Bone marrow (tissue), 2 donors: Measurements from ENCODE around the gene EPHA10.
"Not testable (repeated sequence)": the region's sequence is repeated elsewhere in the genome, so short reads cannot be mapped to it uniquely, and the experiment has no call there.

Experiments
- DNase-seq, 2 donors: peaks; one replicate each; lab custom pipeline; 2025; lab: John Stamatoyannopoulos, UW

The EPHA10 gene

DNA sequence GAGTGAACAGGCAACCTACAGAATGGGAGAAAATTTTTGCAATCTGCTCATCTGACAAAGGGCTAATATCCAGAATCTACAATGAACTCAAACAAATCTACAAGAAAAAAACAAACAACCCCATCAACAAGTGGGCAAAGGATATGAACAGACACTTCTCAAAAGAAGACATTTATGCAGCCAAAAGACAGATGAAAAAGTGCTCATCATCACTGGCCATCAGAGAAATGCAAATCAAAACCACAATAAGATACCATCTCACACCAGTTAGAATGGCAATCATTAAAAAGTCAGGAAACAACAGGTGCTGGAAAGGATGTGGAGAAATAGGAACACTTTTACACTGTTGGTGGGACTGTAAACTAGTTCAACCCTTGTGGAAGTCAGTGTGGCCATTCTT, 6.5 kb upstream of the EPHA10 start:
- not testable (repeated sequence) for DNase-seq

GRCh38 chr1:37767488-37767887, 2.6 kb upstream of the EPHA10 start:
- no peak for DNase-seq

- DNase-seq: no peak
Measured at GRCh38 chr1:37765916-37766664, 1.2 kb upstream of the EPHA10 start.

GRCh38 chr1:37764414-37764825, 500 bp downstream of the EPHA10 start:
- no peak for DNase-seq

GRCh38 chr1:37763791-37764413, 1.0 kb downstream of the EPHA10 start:
- DNase-seq: no peak

- DNase-seq: no peak
Measured at GRCh38 chr1:37762516-37762915, 2.4 kb downstream of the EPHA10 start.

GRCh38 chr1:37761416-37762095, 3.4 kb downstream of the EPHA10 start:
- no peak for DNase-seq

- DNase-seq: no peak
Measured at GRCh38 chr1:37759451-37759850, 5.5 kb downstream of the EPHA10 start.

GRCh38 chr1:37755951-37756560, 8.9 kb downstream of the EPHA10 start:
- DNase-seq: no peak

- no peak for DNase-seq
Measured at GRCh38 chr1:37755290-37755689, 9.6 kb downstream of the EPHA10 start.

DNA sequence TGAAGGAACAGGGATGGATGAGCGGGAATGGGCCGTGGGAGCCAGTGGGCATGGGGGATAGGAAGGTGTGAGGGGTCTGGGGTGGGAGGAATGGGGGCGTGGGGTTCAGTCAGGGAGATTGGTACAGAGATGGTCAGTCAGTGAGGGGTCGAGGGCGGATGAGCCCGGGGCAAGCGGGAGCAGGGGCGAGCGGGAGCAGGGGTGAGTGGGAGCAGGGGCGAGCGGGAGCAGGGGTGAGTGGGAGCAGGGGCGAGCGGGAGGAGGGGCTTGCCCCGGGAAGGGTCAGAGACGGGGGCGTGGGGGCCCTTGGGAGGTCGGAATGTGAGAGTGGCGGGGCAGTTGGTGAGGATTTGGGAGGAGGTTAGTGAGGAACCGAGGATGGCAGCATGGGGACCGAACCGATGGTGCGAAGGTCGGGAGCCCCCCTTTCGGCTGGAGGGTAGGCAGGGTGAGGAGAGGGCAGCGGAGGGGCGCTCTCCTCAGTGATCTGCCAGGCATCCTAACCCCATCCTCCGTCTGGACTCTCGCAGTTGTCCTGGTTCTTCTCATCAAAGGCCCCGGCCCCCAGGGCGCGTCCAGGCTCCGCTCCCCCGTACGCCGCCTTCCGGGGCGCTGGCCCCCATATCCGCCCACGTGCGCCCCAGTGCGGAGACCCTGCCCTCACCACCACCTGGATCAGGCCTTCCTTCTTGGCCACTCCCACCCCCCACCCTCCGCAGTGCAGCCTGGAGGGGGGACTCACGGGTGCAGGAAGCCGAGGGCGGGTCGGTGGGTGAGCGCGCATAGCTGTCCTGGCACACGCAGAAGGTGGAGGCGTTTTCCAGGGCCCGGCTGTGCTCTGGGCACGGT, 11.2 kb downstream of the EPHA10 start:
- no peak for DNase-seq

GRCh38 chr1:37752583-37753471, 12.1 kb downstream of the EPHA10 start:
- DNase-seq: no peak

- DNase-seq: no peak
Measured at GRCh38 chr1:37752213-37752582, 12.7 kb downstream of the EPHA10 start.

GRCh38 chr1:37748565-37748964, 16.4 kb downstream of the EPHA10 start:
- no peak for DNase-seq

DNA sequence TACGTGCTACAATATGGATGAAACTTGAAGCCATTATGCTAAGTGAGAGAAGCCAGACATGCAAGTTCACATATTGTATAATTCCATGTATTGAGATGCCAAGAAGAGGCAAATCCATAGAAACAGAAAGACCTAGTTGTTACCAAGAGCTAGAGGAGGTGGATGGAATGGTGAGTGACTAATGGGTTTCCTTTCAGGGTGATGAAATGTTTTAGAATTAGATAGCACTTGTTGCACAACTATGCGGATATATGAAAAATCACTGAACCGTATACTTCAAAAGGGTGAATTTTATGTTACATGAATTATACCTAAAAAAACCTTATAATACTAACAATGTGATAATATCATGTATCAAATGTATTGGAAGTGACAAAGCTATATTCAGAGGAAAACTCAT, 18.1 kb downstream of the EPHA10 start:
- DNase-seq: no peak

GRCh38 chr1:37741662-37742061, 23.3 kb downstream of the EPHA10 start:
- DNase-seq: no peak

- no peak for DNase-seq
Measured at GRCh38 chr1:37741130-37741529, 23.8 kb downstream of the EPHA10 start.

- DNase-seq: no peak
Measured at GRCh38 chr1:37739222-37739621, 25.7 kb downstream of the EPHA10 start.

DNA sequence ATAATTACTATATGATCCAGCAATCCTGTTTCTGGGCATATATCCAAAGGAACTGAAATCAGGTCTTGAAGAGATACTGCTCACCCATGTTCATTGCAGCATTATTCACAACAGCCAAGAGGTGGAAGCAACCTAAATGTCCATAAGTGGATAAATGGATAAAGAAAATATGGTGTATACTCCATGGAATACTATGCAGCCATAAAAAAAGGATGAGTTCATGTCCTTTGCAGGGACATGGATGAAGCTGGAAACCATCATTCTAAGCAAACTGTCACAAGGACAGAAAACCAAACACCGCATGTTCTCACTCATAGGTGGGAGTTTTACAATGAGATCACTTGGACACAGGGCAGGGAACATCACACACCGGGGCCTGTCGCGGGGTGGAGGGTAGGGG, 26.3 kb downstream of the EPHA10 start:
- DNase-seq: not testable (repeated sequence)

GRCh38 chr1:37737975-37738374, 26.9 kb downstream of the EPHA10 start:
- not testable (repeated sequence) for DNase-seq
